ENCODE measurements around the gene NASP.

The NASP gene

DNA sequence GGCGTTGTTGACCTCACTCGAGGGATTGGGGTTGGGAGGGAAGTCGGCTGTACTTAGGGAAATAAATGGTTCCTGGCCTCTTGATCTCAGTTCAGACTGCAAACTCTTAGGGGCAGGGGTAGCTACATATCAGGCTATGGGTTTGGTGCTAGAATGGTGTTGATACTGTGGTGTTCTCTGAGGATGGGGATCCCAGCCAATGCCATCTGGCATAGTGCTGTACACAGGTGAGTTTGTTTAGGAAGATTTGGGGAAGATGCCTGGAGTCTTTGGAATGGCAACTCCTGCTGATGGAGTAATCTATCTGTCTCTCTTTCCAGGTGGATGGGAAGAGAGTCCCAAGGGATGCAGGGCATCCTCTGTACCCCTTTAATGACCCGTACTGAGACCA lies 14.3 kb upstream of the NASP start:
- H2AFZ ChIP-seq (ENCODE audit: low read length): no peak overlapping the region
- peaks cover 11% of the 10 kb centered on the region for H4K20me1 ChIP-seq (ENCODE audit: insufficient read depth, low read length, poor library complexity, severe bottlenecking)
- no peak for TF ChIP-seq EZH2phosphoT487 (IDR thresholded peaks at IDR 0.05; ENCODE audit: borderline replicate concordance)
- TF ChIP-seq, protein P1, sequence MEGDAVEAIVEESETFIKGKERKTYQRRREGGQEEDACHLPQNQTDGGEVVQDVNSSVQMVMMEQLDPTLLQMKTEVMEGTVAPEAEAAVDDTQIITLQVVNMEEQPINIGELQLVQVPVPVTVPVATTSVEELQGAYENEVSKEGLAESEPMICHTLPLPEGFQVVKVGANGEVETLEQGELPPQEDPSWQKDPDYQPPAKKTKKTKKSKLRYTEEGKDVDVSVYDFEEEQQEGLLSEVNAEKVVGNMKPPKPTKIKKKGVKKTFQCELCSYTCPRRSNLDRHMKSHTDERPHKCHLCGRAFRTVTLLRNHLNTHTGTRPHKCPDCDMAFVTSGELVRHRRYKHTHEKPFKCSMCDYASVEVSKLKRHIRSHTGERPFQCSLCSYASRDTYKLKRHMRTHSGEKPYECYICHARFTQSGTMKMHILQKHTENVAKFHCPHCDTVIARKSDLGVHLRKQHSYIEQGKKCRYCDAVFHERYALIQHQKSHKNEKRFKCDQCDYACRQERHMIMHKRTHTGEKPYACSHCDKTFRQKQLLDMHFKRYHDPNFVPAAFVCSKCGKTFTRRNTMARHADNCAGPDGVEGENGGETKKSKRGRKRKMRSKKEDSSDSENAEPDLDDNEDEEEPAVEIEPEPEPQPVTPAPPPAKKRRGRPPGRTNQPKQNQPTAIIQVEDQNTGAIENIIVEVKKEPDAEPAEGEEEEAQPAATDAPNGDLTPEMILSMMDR (conservative IDR thresholded peaks at IDR 0.05; ENCODE audit: low read length): no peak
- H3K36me3 ChIP-seq (ENCODE audit: insufficient read depth, low read length): peaks cover 53% of the 10 kb centered on the region; the same call in 1 of the 2 replicates
- no peak overlapping the region for H3K4me2 ChIP-seq (ENCODE audit: low read depth, low read length, poor library complexity, severe bottlenecking)
- H3K9ac ChIP-seq (ENCODE audit: low read depth, low read length, poor library complexity, severe bottlenecking): no peak overlapping the region
- H3K9me3 ChIP-seq (ENCODE audit: insufficient read depth, low read depth, low read length): no peaks in the 10 kb centered on the region
- no peaks in the 10 kb centered on the region for H3K27me3 ChIP-seq (ENCODE audit: insufficient read depth, low read length, poor library complexity, severe bottlenecking)
- H3F3A ChIP-seq (ENCODE audit: low read depth): peaks cover 6% of the 10 kb centered on the region; the same call in 1 of the 2 replicates
- H3K4me3 ChIP-seq (ENCODE audit: low read length, poor library complexity, severe bottlenecking): no peak overlapping the region
- no peaks in the 10 kb centered on the region for H3K4me1 ChIP-seq (ENCODE audit: insufficient read depth, low read length, poor library complexity, severe bottlenecking)
- no peaks in the 10 kb centered on the region for H3K9me2 ChIP-seq (replicated peaks; ENCODE audit: low read depth, low read length)
- H3K79me2 ChIP-seq (ENCODE audit: insufficient read depth, low read length): no peaks in the 10 kb centered on the region

DNA sequence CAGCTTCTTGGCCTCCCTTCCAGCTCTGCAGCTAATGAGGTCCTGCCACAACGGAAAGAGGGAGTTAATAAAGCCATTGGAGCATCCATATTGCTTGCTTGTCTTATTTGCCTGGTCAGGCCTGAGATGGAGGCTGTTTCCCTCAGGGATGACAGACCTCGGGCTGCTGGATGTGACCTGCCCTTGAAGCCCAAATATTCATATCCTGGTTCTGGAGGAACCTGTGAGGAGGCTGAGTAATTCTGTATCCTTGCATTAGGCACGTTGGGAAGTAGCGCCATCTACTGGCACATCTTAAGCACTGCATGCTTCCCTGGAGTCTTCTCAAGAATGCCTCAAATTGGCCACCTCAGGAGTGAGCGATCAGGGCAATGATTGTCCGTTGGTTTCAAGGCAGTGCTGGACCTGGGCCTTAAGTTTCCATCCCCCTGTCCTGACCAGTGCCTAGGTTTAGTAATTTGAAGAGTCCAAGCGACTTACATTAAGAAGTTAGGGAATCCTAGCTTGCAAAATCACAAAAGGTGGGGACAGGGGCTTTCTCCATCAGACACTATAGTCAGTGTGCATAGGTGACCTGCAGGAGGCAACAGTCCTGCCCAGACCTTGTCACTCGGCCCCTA lies 13.8 kb upstream of the NASP start:
- no peak overlapping the region for H2AFZ ChIP-seq (ENCODE audit: low read length)
- H3K4me2 ChIP-seq (ENCODE audit: low read depth, low read length, poor library complexity, severe bottlenecking): no peak overlapping the region
- peaks cover 53% of the 10 kb centered on the region; the same call in 1 of the 2 replicates for H3K36me3 ChIP-seq (ENCODE audit: insufficient read depth, low read length)
- H3K79me2 ChIP-seq (ENCODE audit: insufficient read depth, low read length): no peaks in the 10 kb centered on the region
- no peak overlapping the region for H3K4me3 ChIP-seq (ENCODE audit: low read length, poor library complexity, severe bottlenecking)
- TF ChIP-seq, protein P1 (conservative IDR thresholded peaks at IDR 0.05; ENCODE audit: low read length): peak; percentile 99
- no peak for TF ChIP-seq EZH2phosphoT487 (IDR thresholded peaks at IDR 0.05; ENCODE audit: borderline replicate concordance)
- H3K9me2 ChIP-seq (replicated peaks; ENCODE audit: low read depth, low read length): no peaks in the 10 kb centered on the region
- peaks cover 6% of the 10 kb centered on the region; the same call in 1 of the 2 replicates for H3F3A ChIP-seq (ENCODE audit: low read depth)
- no peaks in the 10 kb centered on the region for H3K27me3 ChIP-seq (ENCODE audit: insufficient read depth, low read length, poor library complexity, severe bottlenecking)
- H4K20me1 ChIP-seq (ENCODE audit: insufficient read depth, low read length, poor library complexity, severe bottlenecking): peaks cover 11% of the 10 kb centered on the region
- H3K4me1 ChIP-seq (ENCODE audit: insufficient read depth, low read length, poor library complexity, severe bottlenecking): no peaks in the 10 kb centered on the region
- no peak overlapping the region for H3K9ac ChIP-seq (ENCODE audit: low read depth, low read length, poor library complexity, severe bottlenecking)
- no peaks in the 10 kb centered on the region for H3K9me3 ChIP-seq (ENCODE audit: insufficient read depth, low read depth, low read length)

DNA sequence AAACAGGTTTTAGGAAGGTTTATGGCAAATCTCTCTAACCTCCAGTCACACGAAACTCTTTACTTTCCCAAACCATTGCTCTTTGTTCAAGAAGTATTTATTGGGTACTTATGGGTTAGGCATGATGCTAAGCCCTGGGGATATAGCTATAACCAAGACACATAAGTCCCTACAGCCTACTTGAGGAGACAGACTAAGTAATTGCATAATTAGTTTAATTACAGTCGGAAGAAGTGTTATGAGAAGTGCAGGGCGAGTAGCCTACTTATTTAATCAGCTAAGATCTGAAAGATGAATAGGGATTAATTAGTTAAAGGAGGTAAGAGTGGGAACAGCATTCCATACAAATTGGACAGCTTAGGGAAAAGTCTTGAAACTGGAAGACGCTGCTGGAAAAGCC lies 13.2 kb upstream of the NASP start:
- H3K79me2 ChIP-seq (ENCODE audit: insufficient read depth, low read length): no peaks in the 10 kb centered on the region
- peaks cover 51% of the 10 kb centered on the region; the same call in 1 of the 2 replicates for H3K36me3 ChIP-seq (ENCODE audit: insufficient read depth, low read length)
- no peaks in the 10 kb centered on the region for H3K9me2 ChIP-seq (replicated peaks; ENCODE audit: low read depth, low read length)
- H3K27me3 ChIP-seq (ENCODE audit: insufficient read depth, low read length, poor library complexity, severe bottlenecking): no peaks in the 10 kb centered on the region
- H4K20me1 ChIP-seq (ENCODE audit: insufficient read depth, low read length, poor library complexity, severe bottlenecking): peaks cover 11% of the 10 kb centered on the region
- peaks cover 6% of the 10 kb centered on the region; the same call in 1 of the 2 replicates for H3F3A ChIP-seq (ENCODE audit: low read depth)
- no peaks in the 10 kb centered on the region for H3K4me1 ChIP-seq (ENCODE audit: insufficient read depth, low read length, poor library complexity, severe bottlenecking)
- TF ChIP-seq, protein P1 (conservative IDR thresholded peaks at IDR 0.05; ENCODE audit: low read length): no peak
- TF ChIP-seq EZH2phosphoT487 (IDR thresholded peaks at IDR 0.05; ENCODE audit: borderline replicate concordance): no peak
- no peak overlapping the region for H3K4me2 ChIP-seq (ENCODE audit: low read depth, low read length, poor library complexity, severe bottlenecking)
- H3K9me3 ChIP-seq (ENCODE audit: insufficient read depth, low read depth, low read length): no peaks in the 10 kb centered on the region
- H3K4me3 ChIP-seq (ENCODE audit: low read length, poor library complexity, severe bottlenecking): no peak overlapping the region
- H3K9ac ChIP-seq (ENCODE audit: low read depth, low read length, poor library complexity, severe bottlenecking): no peak overlapping the region
- no peak overlapping the region for H2AFZ ChIP-seq (ENCODE audit: low read length)

Measured in Loucy (cell line).